ENCODE measurements around the gene BRF1.

BRF1 gene

DNA sequence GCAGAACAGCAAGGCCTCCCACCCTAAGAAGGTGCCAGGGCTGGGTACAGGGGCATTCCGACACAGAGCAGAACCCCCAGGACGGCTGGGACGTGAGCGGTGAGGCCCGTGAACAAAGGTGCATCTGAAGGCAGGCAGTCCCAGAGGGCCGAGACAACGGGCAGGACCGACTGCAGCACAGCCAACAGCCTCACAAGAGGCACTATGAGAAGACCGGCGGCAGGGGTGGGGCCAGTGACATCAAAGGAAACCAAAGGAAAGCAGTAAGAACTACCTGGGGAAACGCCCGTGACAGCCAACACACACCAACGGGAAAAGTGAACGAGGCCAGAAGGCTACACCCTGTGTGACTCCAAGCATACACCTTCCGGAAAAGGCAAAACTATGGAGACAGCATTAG is 43.3 kb downstream of the BRF1 start:
- no peak for DNase-seq

DNA sequence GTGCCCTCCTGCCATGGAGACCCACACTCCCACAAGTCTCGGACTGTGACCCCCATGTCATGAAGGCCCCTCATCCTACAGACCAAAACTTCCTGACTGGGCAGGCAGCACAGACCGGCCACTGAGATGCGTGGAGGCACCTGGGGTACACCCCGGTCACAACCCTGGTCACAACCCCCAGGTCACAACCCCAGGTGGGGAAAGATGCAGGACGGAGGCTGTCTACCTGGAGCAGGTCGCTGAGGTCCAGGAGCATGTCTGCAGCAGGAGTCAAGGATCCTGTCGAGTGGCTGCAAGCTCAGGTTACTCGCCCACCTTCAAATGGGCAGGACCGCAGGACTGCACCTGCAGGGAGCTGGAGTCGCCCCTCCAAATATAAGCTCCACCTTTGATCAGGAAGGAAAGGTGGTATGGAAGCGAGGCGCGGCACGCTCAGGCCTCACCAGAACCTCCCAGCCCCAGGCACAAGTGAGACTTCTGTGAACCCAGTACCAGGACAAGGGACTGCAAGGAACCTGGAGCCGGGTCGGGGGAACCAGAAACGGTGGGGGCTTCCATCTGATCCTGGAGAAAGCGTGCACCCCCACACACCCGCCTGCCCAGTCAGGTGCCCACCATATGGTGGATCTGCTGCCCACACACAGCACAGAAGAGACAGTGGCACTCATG is 44.4 kb downstream of the BRF1 start:
- no peak for DNase-seq

DNA sequence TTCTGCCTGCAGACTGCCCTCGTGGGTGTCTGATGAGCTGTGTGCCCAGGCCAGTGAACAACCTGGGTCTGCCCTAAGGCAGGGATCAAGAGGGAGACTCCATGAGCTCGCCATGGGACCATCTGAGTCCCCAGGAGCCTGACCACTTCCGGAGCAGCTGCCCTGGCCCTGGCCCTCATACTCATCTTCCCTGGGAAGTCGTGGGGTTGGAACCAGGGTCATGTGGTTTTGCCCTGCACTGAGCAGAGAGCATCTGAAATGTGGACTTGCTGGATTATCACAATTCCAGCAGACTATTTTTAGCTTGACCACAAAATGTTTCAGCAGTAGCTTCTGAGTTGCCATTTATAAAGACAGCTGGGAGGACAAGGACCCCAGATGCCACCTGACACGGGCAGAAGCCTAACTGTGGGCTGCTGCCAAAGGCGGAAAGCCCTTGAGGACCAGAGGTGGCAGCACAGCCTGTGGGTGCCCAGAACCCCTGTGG is 45.7 kb downstream of the BRF1 start:
- no peak for DNase-seq

DNA sequence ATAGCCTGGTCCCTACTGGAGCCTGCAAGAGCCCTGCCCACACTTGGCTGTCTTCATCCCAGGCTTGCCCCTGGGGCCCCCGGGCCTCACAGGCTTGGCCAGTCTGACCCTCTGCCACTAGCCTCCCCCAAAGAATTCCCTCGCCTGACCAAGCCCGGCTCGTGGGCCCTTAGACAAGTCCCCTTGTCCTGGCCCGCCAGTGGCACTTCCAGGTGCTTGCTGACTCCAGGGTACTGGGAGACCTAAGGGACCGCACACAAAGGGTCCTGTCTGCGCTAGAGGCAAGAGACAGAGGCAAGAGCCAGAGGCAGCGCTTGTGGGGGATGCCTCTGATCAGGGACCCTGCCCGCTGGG is 47.5 kb downstream of the BRF1 start:
- DNase-seq: no peak

DNA sequence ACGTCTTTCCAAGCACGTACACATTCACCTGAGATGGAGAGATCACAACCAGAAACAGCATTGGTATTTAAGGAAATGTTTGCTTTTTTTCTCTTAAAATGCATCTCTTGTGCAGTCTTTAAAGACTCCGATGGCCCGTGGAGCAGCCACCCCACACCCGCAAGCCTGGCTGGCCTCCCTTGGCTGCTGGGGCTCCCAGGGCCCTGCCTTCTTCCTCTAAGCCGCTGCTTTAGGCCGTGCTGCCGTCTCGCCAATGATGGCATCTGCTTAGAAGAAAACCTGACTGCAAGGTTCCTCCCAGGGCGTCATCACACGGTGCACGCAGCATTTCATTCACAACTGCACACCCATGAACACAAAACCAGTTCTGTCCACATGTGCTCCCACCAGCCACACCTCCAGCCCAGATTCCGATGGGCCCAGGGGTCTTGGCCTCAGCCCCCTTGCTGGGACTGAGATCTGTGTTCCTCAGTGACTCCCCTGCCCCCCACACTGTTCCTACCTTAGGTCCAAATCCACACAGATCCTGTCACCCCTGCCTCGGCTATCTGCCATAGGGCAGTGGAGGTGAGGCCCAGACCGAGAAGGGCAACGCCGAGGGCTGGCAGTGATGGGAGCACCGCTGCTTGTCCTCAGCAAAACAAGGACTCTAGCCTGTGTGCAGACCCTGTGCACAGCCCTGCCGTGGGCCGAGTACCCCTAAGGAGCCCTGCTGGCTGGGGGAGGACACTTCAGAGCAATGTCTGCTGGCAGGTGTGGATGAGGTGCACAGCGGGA is 48.1 kb downstream of the BRF1 start:
- DNase-seq: no peak

DNA sequence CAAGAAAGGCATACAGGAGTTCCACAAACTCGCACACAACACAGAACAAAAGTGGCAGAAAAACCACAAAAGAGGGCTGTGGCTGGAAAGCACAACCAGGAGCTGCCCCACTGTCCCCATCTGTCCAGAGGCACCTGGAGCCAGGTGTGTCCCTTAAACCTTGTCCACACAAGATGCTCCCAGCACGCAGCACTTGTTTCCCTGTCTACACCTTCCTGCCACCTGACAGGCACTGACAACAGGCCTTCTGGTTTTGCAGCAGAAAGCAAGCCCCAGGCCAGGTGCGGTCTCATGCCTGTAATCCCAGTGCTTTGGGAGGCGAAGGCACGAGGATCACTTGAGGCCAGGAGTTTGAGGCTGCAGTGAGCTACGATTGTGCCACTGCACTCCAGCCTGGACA is 48.9 kb downstream of the BRF1 start:
- no peak for DNase-seq

DNA sequence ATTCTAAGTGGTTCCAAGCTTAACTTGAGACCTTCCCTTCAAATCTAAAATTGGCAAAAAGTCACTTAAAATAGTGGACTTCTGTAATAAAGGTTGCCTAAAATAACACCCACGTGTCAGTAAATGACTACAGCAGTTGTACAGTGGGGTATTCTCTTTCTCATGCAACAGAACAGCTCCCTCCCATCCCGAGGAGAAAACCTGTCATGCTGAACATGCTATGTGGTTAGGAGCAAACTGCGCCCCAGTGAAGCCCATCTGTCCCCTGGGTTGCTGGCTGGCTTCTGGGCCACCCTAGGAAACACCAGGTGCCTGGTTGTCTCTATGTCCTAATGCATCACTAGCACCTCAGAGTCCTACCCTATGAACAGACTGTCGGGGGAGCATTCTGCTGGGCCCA is 49.8 kb downstream of the BRF1 start:
- no peak for DNase-seq

DNA sequence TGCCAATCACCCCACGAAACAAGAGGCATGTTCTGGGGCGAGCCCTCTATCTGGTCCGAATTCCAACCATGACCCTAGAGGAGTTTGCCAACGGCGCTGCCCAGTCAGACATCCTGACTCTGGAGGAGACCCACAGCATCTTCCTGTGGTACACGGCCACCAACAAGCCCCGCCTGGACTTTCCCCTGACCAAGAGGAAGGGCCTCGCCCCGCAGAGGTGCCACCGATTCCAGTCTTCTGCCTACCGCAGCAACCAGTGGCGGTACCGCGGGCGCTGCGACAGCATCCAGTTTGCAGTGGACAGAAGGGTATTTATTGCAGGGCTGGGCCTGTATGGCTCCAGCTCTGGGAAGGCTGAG is 50.8 kb downstream of the BRF1 start:
- no peak for DNase-seq

DNA sequence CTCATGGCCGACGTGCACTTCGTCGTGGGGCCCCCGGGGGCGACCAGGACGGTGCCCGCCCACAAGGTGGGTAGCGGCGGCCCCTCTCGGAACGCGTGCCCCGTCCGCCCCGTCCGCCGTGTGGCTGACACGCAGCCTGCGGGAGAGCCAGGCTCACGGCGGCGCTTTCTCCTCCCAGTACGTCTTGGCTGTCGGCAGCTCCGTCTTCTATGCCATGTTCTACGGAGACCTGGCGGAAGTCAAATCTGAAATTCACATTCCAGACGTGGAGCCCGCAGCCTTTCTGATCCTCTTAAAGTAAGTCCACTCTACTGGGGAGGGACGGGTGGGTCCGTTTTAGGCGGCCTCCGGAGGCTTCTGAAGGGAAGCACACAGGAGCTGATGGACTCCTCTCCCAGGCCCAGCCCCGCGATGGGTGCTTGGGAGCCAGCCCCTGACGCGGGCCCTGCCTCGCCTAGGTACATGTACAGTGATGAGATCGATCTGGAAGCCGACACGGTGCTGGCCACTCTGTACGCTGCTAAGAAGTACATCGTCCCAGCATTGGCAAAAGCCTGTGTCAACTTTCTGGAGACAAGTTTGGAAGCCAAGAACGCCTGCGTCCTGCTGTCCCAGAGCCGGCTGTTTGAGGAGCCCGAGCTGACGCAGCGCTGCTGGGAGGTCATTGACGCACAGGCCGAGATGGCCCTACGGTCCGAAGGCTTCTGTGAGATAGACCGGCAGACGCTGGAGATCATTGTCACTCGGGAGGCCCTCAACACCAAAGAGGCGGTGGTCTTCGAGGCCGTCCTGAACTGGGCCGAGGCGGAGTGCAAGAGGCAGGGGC is 51.4 kb downstream of the BRF1 start:
- no peak for DNase-seq

DNA sequence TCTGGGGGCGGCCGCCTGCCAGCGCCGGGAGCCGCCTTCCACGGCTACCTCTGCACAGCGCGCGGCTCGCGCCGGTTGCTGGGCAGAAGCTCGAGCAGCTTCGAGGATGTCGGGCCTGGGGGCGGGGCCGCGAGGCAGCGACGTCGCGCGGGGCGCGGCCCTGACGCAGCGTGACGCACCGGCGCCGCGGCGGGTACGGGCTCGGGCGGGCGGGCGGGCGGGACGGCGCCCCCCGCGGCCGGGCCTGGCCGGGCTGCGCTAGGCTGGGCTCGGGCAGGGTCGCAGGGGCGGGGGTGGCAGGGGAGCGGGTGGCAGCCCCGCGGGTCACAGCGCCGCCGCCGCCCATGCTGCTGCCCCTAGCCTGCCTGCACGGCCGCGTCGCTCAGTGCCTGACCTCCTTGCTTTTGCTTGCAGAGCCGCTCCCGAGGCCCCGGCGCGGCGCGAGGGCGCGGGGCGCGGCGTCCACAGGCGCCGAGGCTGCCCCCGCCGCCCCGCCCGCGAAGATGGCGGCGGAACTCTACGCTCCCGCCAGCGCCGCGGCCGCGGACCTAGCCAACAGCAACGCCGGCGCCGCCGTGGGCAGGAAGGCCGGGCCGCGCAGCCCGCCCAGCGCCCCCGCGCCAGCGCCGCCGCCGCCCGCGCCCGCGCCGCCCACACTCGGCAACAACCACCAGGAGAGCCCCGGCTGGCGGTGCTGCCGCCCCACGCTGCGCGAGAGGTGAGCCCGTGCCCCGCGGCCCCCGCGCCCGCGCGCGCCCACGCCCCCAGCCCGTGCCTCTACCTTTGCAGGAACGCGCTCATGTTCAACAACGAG is 52.2 kb downstream of the BRF1 start, which contains the start of gene BTBD6:
BTBD6 (plus strand) TSS at position 166 of the 814 bp plus-strand sequence; CDS start at position 345, 179 bp downstream.
- DNase-seq: peak; percentile 93

DNA sequence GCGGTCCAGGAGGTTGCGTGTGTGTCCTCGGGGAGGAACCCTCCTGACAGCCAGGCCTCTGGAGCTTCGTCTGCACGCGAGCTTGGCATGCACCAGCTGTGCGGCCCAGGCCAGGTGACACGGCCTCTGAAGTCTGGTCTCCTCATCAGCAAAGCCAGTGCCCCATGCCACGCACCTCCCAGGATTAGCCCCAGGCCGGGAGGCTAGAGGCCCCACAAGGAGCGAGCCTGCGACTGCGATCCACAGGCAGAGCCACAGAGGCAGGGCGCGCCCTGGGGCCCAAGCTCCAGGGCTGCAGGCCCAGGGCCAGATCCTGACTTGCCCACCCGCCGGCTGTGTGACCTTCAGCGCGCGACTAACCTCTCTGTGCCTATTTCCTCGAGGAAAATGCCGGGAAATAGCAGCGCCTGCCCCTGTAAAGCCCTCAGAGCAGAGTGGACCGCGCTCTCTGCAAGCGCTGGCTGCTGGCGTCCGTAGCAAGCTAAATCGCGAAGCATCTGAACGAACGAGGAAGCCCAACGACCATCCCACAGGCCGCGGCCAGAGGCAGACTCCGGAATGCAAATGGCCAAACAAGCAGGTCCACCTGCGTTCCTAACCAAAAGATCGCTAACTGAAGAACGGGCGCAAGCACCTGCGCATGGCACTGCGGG is 53.0 kb downstream of the BRF1 start:
- DNase-seq: no peak

DNA sequence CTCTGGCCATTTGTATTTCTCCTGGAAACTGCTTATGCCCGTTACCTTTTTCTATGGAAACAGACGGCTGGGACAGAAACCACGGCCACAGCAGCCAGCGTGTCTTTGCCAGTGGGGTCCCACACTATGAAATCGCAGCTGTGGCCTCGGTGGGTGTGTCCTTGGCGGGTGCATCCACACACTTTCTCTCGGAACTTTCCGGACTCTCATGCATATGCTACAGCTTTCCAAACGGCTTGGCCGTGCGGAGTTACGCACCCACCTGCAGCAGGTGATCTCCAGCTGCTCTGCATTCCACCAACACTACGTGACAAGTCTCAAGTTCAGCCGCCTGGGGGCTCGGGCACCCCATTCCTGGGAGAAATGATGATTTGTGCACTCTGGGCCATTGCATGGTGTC is 53.8 kb downstream of the BRF1 start:
- no peak for DNase-seq

DNA sequence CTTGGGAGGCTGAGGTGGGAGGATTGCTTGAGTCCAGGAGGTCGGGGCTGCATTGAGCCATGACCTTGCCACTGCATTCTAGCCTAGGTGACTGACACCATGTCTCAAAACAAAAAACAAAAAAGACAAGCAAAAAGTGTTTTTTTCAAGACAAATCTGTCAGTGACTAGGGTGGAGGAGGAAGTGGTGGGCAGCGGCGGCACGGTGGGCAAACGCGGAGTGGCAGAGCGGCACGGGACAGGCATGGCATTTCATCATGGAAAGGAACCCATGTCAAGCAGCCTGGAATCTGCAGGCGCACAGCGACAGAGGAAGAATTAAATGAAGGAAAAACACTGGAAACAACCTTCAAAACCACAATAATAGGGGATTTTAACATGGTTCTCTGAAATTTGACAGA is 56.5 kb downstream of the BRF1 start:
- no peak for DNase-seq

DNA sequence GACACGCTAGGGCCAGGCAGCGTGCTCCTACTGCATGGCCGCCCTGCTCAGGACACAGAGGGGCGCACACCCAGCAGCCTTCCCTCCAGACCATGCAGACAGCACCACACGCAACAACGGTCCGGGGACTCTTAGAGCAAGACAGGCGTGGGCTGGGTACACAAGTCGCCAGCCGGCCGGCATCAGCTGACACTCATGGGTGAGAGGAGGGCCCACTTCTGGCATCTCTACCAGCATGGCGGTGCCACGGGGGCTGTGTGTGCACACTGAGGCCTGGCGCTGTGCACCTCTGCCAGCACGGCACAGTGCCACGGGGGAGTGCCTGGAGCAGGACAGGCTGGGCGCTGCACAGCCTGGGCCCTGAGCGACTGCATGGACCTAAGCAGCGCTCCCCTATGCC is 59.2 kb downstream of the BRF1 start:
- no peak for DNase-seq

DNA sequence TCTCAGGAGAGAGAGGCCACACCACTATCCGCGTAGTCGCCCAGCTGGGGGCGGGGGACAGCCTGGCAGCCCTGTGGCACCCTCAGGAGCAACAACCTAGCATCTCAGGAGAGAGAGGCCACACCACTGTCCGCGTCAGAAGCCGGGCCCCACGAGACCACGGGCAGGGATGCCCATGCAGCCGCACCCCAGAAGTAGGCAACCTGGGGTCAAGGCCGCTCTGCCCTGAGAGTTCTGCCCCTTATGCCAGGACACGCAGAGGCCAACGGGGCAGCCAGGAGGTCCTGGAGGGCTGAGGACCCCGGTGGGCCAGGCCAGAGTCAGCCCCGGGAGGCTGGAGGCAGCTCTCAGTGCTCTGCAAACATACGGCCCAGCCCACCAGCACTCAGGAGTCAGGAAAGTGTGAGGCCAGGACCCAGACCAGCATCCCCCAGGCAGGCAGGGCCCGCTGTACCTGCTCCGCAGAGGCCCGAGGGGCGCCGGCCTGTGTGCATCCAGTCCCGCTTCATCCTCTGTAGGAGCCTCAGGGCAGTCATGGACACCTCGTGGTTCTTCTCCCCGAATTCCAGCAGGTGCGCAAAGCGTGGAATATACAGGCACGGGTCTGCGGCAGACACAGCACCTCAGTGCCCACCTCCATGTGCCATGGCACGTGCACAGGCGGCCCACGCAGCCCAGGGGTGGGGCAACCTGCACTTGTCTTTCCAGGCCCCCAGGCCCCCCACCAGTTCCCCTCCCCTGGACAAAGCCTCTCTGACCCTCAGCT is 59.8 kb downstream of the BRF1 start:
- no peak for DNase-seq

DNA sequence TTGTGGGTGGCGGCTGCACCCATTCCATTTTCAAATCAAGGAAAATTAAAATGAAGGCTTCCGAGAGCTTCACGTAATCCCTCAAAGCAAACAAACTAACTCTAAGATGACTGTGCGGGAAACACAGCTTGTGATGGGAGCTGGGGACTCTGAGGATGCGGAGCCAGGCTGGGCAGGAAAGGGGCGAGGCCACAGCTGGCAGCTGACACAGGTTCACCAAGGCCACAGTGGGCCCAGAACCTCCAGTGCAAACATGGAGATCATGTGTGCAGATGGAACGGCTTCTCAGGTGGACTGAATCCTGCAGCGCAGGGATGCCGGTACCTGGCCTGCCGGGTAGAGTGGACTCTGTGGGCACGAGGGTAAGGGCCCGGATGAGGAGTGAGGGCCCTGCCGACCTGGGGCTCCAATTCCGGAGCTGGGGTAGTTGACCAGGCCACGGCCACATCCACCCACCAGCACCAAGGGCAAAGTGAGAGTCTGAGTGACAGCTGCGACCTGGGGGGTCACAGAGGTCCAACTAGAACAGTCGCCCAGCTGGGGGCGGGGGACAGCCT is 71.6 kb downstream of the BRF1 start:
- DNase-seq: no peak

DNA sequence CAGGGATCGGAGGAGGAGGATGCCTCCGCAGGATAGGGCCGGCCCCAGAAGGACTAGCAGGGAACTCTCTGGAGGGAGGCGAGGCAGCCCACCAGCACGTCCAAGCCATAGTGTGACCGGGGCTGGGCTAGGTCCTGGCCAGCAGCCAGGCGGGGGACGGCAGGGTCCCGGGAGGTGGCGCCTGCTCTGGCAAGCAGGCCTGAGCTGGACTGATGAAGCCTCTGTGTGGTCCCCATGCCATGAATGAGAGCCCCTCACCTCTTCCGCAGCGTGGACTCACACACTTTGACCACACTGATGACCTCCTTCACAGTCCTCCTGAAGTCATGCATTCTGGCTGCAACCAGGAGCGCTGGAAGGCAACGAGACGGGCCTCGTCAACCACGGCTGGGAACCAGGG is 72.2 kb downstream of the BRF1 start:
- no peak for DNase-seq

DNA sequence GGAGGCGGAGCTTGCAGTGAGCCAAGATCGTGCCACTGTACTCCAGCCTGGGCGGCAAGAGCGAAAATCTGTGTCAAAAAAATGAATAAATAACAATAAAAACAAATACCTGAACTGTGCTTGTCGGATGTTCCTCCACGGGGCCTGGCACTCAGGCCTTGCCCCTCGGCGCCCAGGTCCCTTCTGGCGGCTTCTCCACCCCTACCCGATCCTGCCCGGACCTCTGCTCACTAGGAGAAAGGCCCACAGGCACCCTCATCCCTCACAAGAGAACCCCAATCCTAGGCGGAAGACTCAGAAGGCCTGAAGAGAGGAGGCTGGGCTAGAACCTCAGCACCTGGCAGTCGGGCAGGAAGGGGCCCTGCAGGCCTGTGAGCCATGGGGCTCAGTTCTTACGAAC is 73.5 kb downstream of the BRF1 start:
- no peak for DNase-seq

DNA sequence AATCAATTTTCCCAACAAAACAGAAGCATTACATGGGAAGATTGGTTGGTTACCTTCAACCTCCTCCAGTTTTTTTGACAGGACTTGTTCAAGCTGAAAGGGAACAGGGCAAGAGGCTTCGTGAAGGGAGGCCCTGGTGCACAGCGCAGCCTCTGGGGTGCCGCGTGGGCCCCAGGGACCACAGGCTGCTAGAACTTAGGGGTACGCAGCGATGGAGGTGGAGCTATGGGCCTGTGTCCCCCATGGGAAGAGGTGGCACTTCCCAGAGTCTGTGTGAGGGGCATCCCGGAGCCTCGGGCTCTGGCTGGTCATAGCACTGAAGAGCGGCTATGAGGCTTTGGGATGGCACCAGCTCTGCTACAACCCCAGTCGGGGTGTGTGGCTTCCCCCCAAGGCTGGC is 74.6 kb downstream of the BRF1 start:
- no peak for DNase-seq

DNA sequence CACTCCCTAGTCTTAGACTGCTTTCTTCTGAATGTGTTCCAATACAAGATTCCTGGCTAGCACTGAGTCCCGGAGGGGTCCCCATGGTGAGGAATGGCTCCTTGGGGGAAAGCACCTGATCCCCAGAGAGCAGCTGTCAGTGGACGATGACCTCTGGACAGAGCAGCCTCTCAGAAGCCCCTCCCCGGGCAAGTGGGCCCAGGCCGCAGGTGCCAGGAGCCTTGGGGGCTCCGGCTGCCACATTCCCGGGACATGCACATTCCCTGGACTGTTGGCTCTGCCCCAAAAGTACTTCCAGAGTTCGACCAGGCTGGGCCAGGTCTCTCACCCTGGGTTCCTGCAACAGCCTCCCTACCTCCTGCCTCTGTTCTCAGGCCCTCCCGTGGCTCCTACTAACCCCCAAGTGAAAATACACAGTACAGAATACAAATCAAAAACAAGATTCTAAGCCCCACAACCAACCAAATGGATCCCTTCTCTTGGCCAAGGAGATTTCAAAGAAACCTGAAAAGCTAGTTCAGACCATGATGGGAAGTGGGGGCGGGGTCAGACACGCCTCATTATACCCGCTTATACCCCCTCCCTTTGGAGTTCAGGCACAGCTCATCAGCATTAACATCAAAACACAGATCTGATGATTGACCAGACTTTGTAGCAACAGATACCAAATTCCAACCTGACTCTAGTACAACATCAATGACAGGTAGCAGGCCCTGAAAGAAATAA is 75.8 kb downstream of the BRF1 start:
- no peak for DNase-seq
